ENCODE data around the gene MAP1LC3B2. TPM values are rescaled to one million over a fixed set of nuclear protein-coding genes. Genes with fewer than 3 reads are reported as not detected.

MAP1LC3B2 gene
- total and polyA plus RNA-seq, 10 of the 15 experiments (the other 5 are each of a cell fraction or from before 2014, with no cell fraction given) = 0.23 to 2.7 (median 0.72) TPM; not detected in 3

GRCh38 chr12:116624516-116624915, 65.3 kb downstream of the MAP1LC3B2 start:
- H4K20me1 ChIP-seq (ENCODE audit: control insufficient read depth, insufficient read depth) = no peaks in the 10 kb centered on the region
- H3K4me3 ChIP-seq = no peak overlapping the region
- H3K4me2 ChIP-seq (ENCODE audit: control insufficient read depth, insufficient read depth) = no peak overlapping the region
- H2AFZ ChIP-seq (ENCODE audit: control insufficient read depth, low read depth, low read length) = no peak overlapping the region
- H3K27ac ChIP-seq (ENCODE audit: control insufficient read depth, insufficient read depth) = no peak overlapping the region
- H3K9ac ChIP-seq (ENCODE audit: control insufficient read depth, insufficient read depth, low read length) = no peak overlapping the region
- TF ChIP-seq ZNF622 (IDR thresholded peaks at IDR 0.05) (no peak), ZBTB4 (CRISPR knock-in tag; IDR thresholded peaks at IDR 0.05) (no peak)
- H3K36me3 ChIP-seq (ENCODE audit: control insufficient read depth in 2 of 2, insufficient read depth in 2 of 2, low read length in 1 of 2) = no peaks in the 10 kb centered on the region
- peaks cover 4% of the 10 kb centered on the region; the same call in 1 of the 3 replicates for H3K9me3 ChIP-seq (replicated peaks; ENCODE audit: control insufficient read depth, insufficient read depth, low read length)
- no peak for ATAC-seq
- in situ Hi-C loops (cut with MboI) = no loop called here
- POLR2A ChIA-PET = no interaction called here
- CTCF ChIA-PET = no interaction called here
- H3K4me1 ChIP-seq (ENCODE audit: control insufficient read depth, insufficient read depth, low read length) = no peaks in the 10 kb centered on the region
- SMC1A ChIA-PET (ENCODE audit: uncharacterized antibody, unreplicated experiment) = no interaction called here
- H3K79me2 ChIP-seq (ENCODE audit: control insufficient read depth, insufficient read depth, low read length) = no peaks in the 10 kb centered on the region
- no peak for FAIRE-seq
- peaks cover 0 to 2% of the 10 kb centered on the region in 2 experiments; a peak in 2 of 4 replicates for H3K27me3 ChIP-seq (replicated peaks in 1 of 2; ENCODE audit: control insufficient read depth in 2 of 2, insufficient read depth in 2 of 2, low read length in 1 of 2)
- WGBS (ENCODE audit: insufficient coverage, insufficient replicate concordance, low lambda C conversion rate, missing lambda C conversion rate) = 45% methylated on average over 8 of the region's 8 CpGs
- RAD21 ChIA-PET (ENCODE audit: unreplicated experiment) = no interaction called here
- DNase-seq (ENCODE audit: low read depth, low spot score) = no peak
- intact Hi-C loops (cut with micrococcal nuclease; ENCODE audit: unreplicated experiment) = loop anchor here (5.0 kb wide), 1 partner anchor 73 kb away; no protein-coding TSS in a partner anchor
- no TSS peak for BruUV-seq (replicated peaks)

- peaks cover 4% of the 10 kb centered on the region; the same call in 1 of the 3 replicates for H3K9me3 ChIP-seq (replicated peaks; ENCODE audit: control insufficient read depth, insufficient read depth, low read length)
- H3K4me2 ChIP-seq (ENCODE audit: control insufficient read depth, insufficient read depth) = no peak overlapping the region
- H3K36me3 ChIP-seq (ENCODE audit: control insufficient read depth in 2 of 2, insufficient read depth in 2 of 2, low read length in 1 of 2) = no peaks in the 10 kb centered on the region
- no peak overlapping the region for H2AFZ ChIP-seq (ENCODE audit: control insufficient read depth, low read depth, low read length)
- in situ Hi-C loops (cut with MboI) = no loop called here
- ChIA-PET CTCF (no interaction called here), RAD21 (ENCODE audit: unreplicated experiment) (no interaction called here), SMC1A (ENCODE audit: uncharacterized antibody, unreplicated experiment) (no interaction called here), POLR2A (no interaction called here)
- DNase-seq (ENCODE audit: low read depth, low spot score) (no peak), FAIRE-seq (no peak), ATAC-seq (no peak)
- H3K4me3 ChIP-seq = no peak overlapping the region
- no peaks in the 10 kb centered on the region for H4K20me1 ChIP-seq (ENCODE audit: control insufficient read depth, insufficient read depth)
- H3K27ac ChIP-seq (ENCODE audit: control insufficient read depth, insufficient read depth) = no peak overlapping the region
- H3K79me2 ChIP-seq (ENCODE audit: control insufficient read depth, insufficient read depth, low read length) = no peaks in the 10 kb centered on the region
- 35% methylated on average over 5 of the region's 5 CpGs for WGBS (ENCODE audit: insufficient coverage, insufficient replicate concordance, low lambda C conversion rate, missing lambda C conversion rate)
- TF ChIP-seq SMC3 (IDR thresholded peaks at IDR 0.05; ENCODE audit: borderline replicate concordance, low read length) = no peak
- TF ChIP-seq IRF4 (IDR thresholded peaks at IDR 0.05; ENCODE audit: low read depth, low read length) = no peak
- TF ChIP-seq EP300 (IDR thresholded peaks at IDR 0.05; ENCODE audit: borderline replicate concordance in 1 of 2, control insufficient read depth in 1 of 2, low read depth in 2 of 2, low read length in 2 of 2) = no peak
- no peak overlapping the region for H3K9ac ChIP-seq (ENCODE audit: control insufficient read depth, insufficient read depth, low read length)
- H3K4me1 ChIP-seq (ENCODE audit: control insufficient read depth, insufficient read depth, low read length) = no peaks in the 10 kb centered on the region
- peaks cover 0 to 6% of the 10 kb centered on the region in 2 experiments; a peak in 2 of 4 replicates for H3K27me3 ChIP-seq (replicated peaks in 1 of 2; ENCODE audit: control insufficient read depth in 2 of 2, insufficient read depth in 2 of 2, low read length in 1 of 2)
- intact Hi-C loops (cut with micrococcal nuclease; ENCODE audit: unreplicated experiment) = no loop called here
- BruUV-seq (replicated peaks) = no TSS peak
These were observed 67.0 kb downstream of the MAP1LC3B2 start for GRCh38 chr12:116626153-116626552.

Other genes starting within 250 kb of the MAP1LC3B2 start
- 21.4 and 22.5 TPM in 2 replicates for gene SPRING1, start 178.7 kb downstream of the MAP1LC3B2 start, total RNA-seq (2014; rRNA removed)
- 9.3 and 10.1 TPM in 2 replicates for gene SPRING1, start 178.7 kb downstream of the MAP1LC3B2 start, total RNA-seq (2014; rRNA removed; fragmentation: Illumina TruSeq; extraction: Trizol)
- gene SPRING1, start 178.7 kb downstream of the MAP1LC3B2 start, total RNA-seq (2021) = 25.7 and 26.6 TPM in 2 replicates
- gene SPRING1, start 178.7 kb downstream of the MAP1LC3B2 start, polyA plus RNA-seq (2011; rRNA removed) = 15.6 and 16.7 TPM in 2 replicates
- 9.3 and 11.4 TPM in 2 replicates for gene SPRING1, start 178.7 kb downstream of the MAP1LC3B2 start, polyA plus RNA-seq (2014; fragmentation: Illumina TruSeq; extraction: Trizol)
- gene SPRING1, start 178.7 kb downstream of the MAP1LC3B2 start, polyA plus RNA-seq (2014; fragmentation: Nextera tagmentation; extraction: Ambion mirVana) = 1 to 10 TPM; 2.5 to 4.4 TPM
- 15.2 and 16.6 TPM in 2 replicates for gene SPRING1, start 178.7 kb downstream of the MAP1LC3B2 start, polyA plus RNA-seq (2014; rRNA removed)
- 10 to 100 TPM; 12.1 to 17.3 TPM for gene SPRING1, start 178.7 kb downstream of the MAP1LC3B2 start, polyA plus RNA-seq (2016; fragmentation: Nextera tagmentation; extraction: Ambion mirVana)
- 8.0 and 8.8 TPM in 2 replicates for gene RNFT2, start 178.9 kb downstream of the MAP1LC3B2 start, total RNA-seq (2014; rRNA removed)
- gene RNFT2, start 178.9 kb downstream of the MAP1LC3B2 start, total RNA-seq (2014; rRNA removed; fragmentation: Illumina TruSeq; extraction: Trizol) = 6.1 and 8.7 TPM in 2 replicates
- gene RNFT2, start 178.9 kb downstream of the MAP1LC3B2 start, total RNA-seq (2021) = 17.3 and 21.0 TPM in 2 replicates
- gene RNFT2, start 178.9 kb downstream of the MAP1LC3B2 start, polyA plus RNA-seq (2011; rRNA removed) = 8.1 and 10.5 TPM in 2 replicates
- gene RNFT2, start 178.9 kb downstream of the MAP1LC3B2 start, polyA plus RNA-seq (2014; fragmentation: Illumina TruSeq; extraction: Trizol) = 2.4 and 2.5 TPM in 2 replicates
- gene RNFT2, start 178.9 kb downstream of the MAP1LC3B2 start, polyA plus RNA-seq (2014; fragmentation: Nextera tagmentation; extraction: Ambion mirVana) = 10 to 100 TPM in 1 of 2 experiments, 1 to 10 TPM in 1; 3.5 to 12.7 TPM
- gene RNFT2, start 178.9 kb downstream of the MAP1LC3B2 start, polyA plus RNA-seq (2014; rRNA removed) = 7.0 and 7.7 TPM in 2 replicates
- 10 to 100 TPM; 12.3 to 14.2 TPM for gene RNFT2, start 178.9 kb downstream of the MAP1LC3B2 start, polyA plus RNA-seq (2016; fragmentation: Nextera tagmentation; extraction: Ambion mirVana)